Osteocyte (in vitro differentiated cells): ENCODE data around the gene FAM151B. TPM values are rescaled to one million over a fixed set of nuclear protein-coding genes. Genes with fewer than 3 reads are reported as not detected.
A peak's percentile ranks its signal among the peaks of the same experiment; 100 is the strongest.

Experiments used
- DNase-seq: peaks from one replicate; pipeline ENCODE4 v3.0.0; 2021; ENCODE audit warnings: mixed read lengths; ENCODE audit not compliant: unreplicated experiment; ENCODE audit errors: extremely low spot score
- H3K27ac Mint-ChIP-seq: one replicate; pipeline ENCODE4 v1.8.0; 2021; ENCODE audit warnings: mild to moderate bottlenecking, mixed read lengths; ENCODE audit not compliant: unreplicated experiment
- H3K27me3 Mint-ChIP-seq: one replicate; pipeline ENCODE4 v1.8.0; 2021; ENCODE audit warnings: mixed read lengths; ENCODE audit not compliant: unreplicated experiment
- H3K36me3 Mint-ChIP-seq: one replicate; pipeline ENCODE4 v1.8.0; 2021; ENCODE audit warnings: mixed read lengths; ENCODE audit not compliant: unreplicated experiment
- H3K4me1 Mint-ChIP-seq: one replicate; pipeline ENCODE4 v1.8.0; 2021; ENCODE audit warnings: mixed read lengths; ENCODE audit not compliant: unreplicated experiment
- H3K4me3 Mint-ChIP-seq: one replicate; pipeline ENCODE4 v1.8.0; 2021; ENCODE audit warnings: mild to moderate bottlenecking, moderate library complexity, mixed read lengths; ENCODE audit not compliant: unreplicated experiment
- H3K9me3 Mint-ChIP-seq: one replicate; pipeline ENCODE4 v1.8.0; 2021; ENCODE audit warnings: mixed read lengths; ENCODE audit not compliant: unreplicated experiment
- total RNA-seq: library from RNA; stranded (reverse); gene quantifications from 2 replicates; pipeline ENCODE4 v1.2.1, GENCODE V29; 2021
- TF ChIP-seq, protein P1 (sequence below): fragments of 200-600 bp; sonication (generic); IDR thresholded peaks from 2 replicates; pipeline ENCODE4 v1.5.0; 2021; ENCODE audit warnings: antibody characterized with exemption, mild to moderate bottlenecking, moderate library complexity

The FAM151B gene
- total RNA-seq, 1 donor from 2014 or later, result 4.9 TPM

- TF ChIP-seq, protein P1, sequence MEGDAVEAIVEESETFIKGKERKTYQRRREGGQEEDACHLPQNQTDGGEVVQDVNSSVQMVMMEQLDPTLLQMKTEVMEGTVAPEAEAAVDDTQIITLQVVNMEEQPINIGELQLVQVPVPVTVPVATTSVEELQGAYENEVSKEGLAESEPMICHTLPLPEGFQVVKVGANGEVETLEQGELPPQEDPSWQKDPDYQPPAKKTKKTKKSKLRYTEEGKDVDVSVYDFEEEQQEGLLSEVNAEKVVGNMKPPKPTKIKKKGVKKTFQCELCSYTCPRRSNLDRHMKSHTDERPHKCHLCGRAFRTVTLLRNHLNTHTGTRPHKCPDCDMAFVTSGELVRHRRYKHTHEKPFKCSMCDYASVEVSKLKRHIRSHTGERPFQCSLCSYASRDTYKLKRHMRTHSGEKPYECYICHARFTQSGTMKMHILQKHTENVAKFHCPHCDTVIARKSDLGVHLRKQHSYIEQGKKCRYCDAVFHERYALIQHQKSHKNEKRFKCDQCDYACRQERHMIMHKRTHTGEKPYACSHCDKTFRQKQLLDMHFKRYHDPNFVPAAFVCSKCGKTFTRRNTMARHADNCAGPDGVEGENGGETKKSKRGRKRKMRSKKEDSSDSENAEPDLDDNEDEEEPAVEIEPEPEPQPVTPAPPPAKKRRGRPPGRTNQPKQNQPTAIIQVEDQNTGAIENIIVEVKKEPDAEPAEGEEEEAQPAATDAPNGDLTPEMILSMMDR, result no peak
- no peak for DNase-seq
- Mint-ChIP-seq H3K27me3 (peaks cover 6% of the 10 kb centered on the region), H3K4me3 (no peak overlapping the region), H3K36me3 (no peaks in the 10 kb centered on the region), H3K4me1 (no peaks in the 10 kb centered on the region), H3K27ac (no peak overlapping the region), H3K9me3 (no peaks in the 10 kb centered on the region)
Measured at GRCh38 chr5:80584770-80585169, 96.9 kb downstream of the FAM151B start.

DNA sequence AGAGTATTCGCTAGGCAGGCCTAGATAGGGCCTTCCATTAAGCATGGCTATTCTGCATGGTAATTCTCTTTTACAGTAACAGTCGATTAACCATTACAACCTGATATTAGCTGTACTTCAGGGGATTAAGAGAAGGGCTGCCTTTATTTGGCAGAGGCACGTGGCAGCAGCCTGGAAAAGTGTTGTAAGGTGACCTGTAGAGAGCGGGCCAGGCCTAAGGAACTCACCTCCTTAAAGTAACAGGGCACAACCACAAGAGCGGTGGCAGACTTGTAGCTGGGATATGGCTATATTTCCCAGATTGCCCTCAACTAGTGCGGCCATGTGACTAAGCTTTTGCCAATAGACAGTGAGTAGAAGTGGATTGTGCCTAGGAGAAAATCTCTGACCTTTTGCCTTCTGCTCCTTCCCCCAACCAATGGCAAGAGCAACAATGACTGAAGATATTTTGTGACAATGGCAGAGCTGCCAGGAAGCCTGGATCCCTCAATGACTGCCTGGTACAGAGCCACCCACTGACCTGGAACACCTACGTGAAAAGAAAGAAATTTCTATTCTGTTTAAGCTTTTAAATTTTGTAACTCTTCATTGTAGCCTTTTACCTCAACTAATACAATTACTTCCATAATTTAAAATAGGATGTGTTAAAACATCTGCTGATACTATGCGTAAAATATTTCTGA is 101.1 kb downstream of the FAM151B start:
- no peaks in the 10 kb centered on the region for H3K9me3 Mint-ChIP-seq
- TF ChIP-seq, protein P1, result no peak
- H3K27me3 Mint-ChIP-seq, result peaks cover 4% of the 10 kb centered on the region
- H3K36me3 Mint-ChIP-seq, result no peaks in the 10 kb centered on the region
- H3K4me1 Mint-ChIP-seq, result peaks cover 5% of the 10 kb centered on the region
- DNase-seq, result no peak
- no peak overlapping the region for H3K27ac Mint-ChIP-seq
- H3K4me3 Mint-ChIP-seq, result no peak overlapping the region

DNA sequence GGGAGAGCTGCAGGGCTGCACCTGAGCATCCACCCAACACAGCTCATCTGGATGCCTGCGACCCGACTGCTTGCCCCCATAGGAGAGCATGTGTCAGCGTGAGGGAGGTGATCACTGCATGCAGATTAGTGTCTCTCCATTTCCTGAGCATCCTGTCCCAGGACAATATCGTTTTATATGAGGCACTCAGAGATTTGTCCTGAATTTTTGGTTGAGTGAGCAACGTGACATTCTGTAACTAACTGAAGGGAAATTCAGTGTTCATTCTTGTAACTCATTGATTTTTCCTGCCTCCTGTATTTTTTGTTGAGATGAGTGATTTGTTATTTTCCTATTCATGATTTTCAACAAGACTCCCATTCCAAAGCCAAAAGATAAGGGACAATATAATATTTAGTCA is 102.9 kb downstream of the FAM151B start:
- no peaks in the 10 kb centered on the region for H3K36me3 Mint-ChIP-seq
- H3K9me3 Mint-ChIP-seq, result no peaks in the 10 kb centered on the region
- no peak overlapping the region for H3K27ac Mint-ChIP-seq
- H3K4me3 Mint-ChIP-seq, result no peak overlapping the region
- DNase-seq, result peak; percentile 49
- peaks cover 5% of the 10 kb centered on the region for H3K4me1 Mint-ChIP-seq
- TF ChIP-seq, protein P1, result no peak
- no peaks in the 10 kb centered on the region for H3K27me3 Mint-ChIP-seq

DNA sequence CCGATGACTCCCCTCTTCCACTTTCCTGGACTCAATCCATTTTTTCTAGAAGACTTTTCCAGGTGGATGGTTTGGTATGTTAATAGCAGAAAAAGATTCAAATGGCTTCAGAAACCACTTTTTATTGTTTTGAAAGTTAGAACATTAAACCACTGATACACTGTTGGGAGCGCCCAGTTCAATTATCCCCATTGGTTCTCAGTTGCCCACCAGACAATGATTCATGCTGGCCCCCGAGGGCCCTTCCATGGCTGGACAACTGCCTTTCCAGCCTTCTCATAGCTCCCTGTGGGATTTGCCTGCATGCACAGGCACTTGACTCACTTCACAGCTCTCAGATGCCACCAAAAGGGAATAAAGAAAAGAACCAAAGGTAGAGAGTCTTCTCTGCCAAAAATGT is 103.5 kb downstream of the FAM151B start:
- Mint-ChIP-seq H3K27me3 (no peaks in the 10 kb centered on the region), H3K4me1 (peaks cover 5% of the 10 kb centered on the region), H3K27ac (no peak overlapping the region), H3K9me3 (no peaks in the 10 kb centered on the region), H3K36me3 (no peaks in the 10 kb centered on the region), H3K4me3 (no peak overlapping the region)
- TF ChIP-seq, protein P1, result no peak
- no peak for DNase-seq

DNA sequence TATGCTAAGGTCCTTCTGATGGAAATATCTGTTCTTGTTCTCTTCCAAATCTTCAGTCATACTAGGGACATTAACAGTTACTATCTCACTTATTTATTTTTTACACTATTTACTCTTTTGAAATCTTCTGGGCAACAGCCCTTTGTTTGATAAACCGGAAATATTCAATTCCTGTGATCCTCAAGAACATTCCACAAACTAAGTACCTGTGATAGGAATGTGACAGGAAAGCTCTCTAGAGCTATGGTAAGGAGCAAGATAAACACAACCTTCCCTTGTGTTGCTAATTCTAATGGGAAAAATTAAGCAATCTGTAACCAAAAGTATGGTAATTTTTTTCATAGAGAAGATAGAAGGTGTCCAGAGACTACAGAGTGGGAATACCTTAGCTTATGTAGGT is 104.2 kb downstream of the FAM151B start:
- TF ChIP-seq, protein P1, result no peak
- Mint-ChIP-seq H3K4me1 (peaks cover 5% of the 10 kb centered on the region), H3K4me3 (no peak overlapping the region), H3K9me3 (no peaks in the 10 kb centered on the region), H3K27me3 (no peaks in the 10 kb centered on the region), H3K27ac (no peak overlapping the region), H3K36me3 (no peaks in the 10 kb centered on the region)
- DNase-seq, result no peak

Other genes with a start within 250 kb of the FAM151B start
- 40.6 and 43.2 TPM in 2 replicates for gene SERINC5, start 232.1 kb upstream of the FAM151B start, total RNA-seq
- not detected in 2 replicates for gene SPZ1, start 168.1 kb upstream of the FAM151B start, total RNA-seq
- 53.6 and 56.3 TPM in 2 replicates for gene ZFYVE16, start 80.0 kb upstream of the FAM151B start, total RNA-seq
- not detected in 2 replicates for gene ANKRD34B, start 82.2 kb downstream of the FAM151B start, total RNA-seq
- 14.8 and 17.6 TPM in 2 replicates for gene MSH3, start 166.6 kb downstream of the FAM151B start, total RNA-seq
- gene DHFR, start 166.9 kb downstream of the FAM151B start, total RNA-seq, result 17.0 and 18.5 TPM in 2 replicates